AG09319 (cell line): ENCODE data around the gene NDUFB8.

Experiments used
- DNase-seq: peaks from one replicate; pipeline ENCODE4 v3.0.0-alpha.2; 2010; ENCODE audit warnings: low read depth; ENCODE audit errors: extremely low read depth
- CTCF ChIP-seq: IDR thresholded peaks from 2 replicates; pipeline ENCODE4 v1.5.1; 2011; ENCODE audit warnings: low read depth, mild to moderate bottlenecking, inconsistent platforms, low read length, moderate library complexity

NDUFB8 gene

GRCh38 chr10:100489396-100489795 lies 40.3 kb downstream of the NDUFB8 start:
- no peak for TF ChIP-seq CTCF
- DNase-seq, result no peak

GRCh38 chr10:100487529-100487928 lies 42.1 kb downstream of the NDUFB8 start:
- no peak for DNase-seq
- no peak for TF ChIP-seq CTCF

GRCh38 chr10:100485801-100486495 lies 43.7 kb downstream of the NDUFB8 start:
- TF ChIP-seq CTCF, result no peak
- DNase-seq, result no peak

GRCh38 chr10:100485366-100485765 lies 44.3 kb downstream of the NDUFB8 start:
- TF ChIP-seq CTCF, result no peak
- DNase-seq, result no peak

GRCh38 chr10:100483876-100484666 lies 45.6 kb downstream of the NDUFB8 start:
- DNase-seq, result no peak
- TF ChIP-seq CTCF, result no peak

- TF ChIP-seq CTCF, result no peak
- no peak for DNase-seq
Observed at GRCh38 chr10:100482834-100483185, 46.9 kb downstream of the NDUFB8 start.

- peak; percentile 48 for DNase-seq
Observed at GRCh38 chr10:100482181-100482833, 47.4 kb downstream of the NDUFB8 start.

More at GRCh38 chr10:100482181-100482833, 47.4 kb downstream of the NDUFB8 start:
- peak; percentile 86 for TF ChIP-seq CTCF
